ENCODE measurements around the gene HRK. TPM values are rescaled to one million over a fixed set of nuclear protein-coding genes. Genes with fewer than 3 reads are reported as not detected.

Gene HRK
- total RNA-seq, 1 experiment from 2014 or later: 2.6 TPM

DNA sequence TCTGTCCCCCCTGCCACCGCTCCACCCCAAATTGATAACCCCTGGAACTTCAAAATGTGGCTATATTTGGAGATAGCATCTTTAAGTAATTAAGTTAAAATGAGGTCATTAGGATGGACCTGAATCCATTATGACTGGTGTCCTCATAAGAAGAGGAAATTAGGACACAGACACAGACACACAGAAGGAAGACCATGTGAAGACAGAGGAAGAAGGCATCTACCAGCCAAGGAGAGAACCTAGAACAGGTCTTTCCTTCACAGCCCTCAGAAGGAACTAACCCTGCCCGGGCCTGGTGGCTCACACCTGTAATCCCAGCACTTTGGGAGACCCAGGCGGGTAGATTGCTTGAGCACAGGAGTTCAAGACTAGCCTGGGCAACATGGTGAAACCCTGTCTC is 3.6 kb upstream of the HRK start:
- Histone ChIP-seq H3K27me3 (ENCODE audit: insufficient read depth, low read length) (peaks cover 25% of the 10 kb centered on the region), H4K8ac (replicated peaks; ENCODE audit: insufficient read length, low read depth, low read length) (no peak overlapping the region), H3K18ac (ENCODE audit: insufficient read length, low read depth, low read length) (no peak overlapping the region), H4K5ac (ENCODE audit: insufficient read length, low read depth, low read length) (no peak overlapping the region), H3K9me3 (ENCODE audit: control insufficient read depth, low read depth, low read length) (no peaks in the 10 kb centered on the region), H3K14ac (ENCODE audit: insufficient read depth, low read length) (no peak overlapping the region), H2AFZ (ENCODE audit: low read length) (no peak overlapping the region), H3K79me1 (ENCODE audit: insufficient read depth, low read depth, low read length, poor library complexity, severe bottlenecking) (no peaks in the 10 kb centered on the region), H2BK120ac (ENCODE audit: low read depth, low read length, poor library complexity, severe bottlenecking) (no peak overlapping the region), H3K56ac (ENCODE audit: insufficient read length, low read depth, low read length) (no peak overlapping the region), H4K20me1 (ENCODE audit: control insufficient read depth, insufficient read depth, insufficient read length) (no peaks in the 10 kb centered on the region), H2BK12ac (ENCODE audit: insufficient read length, low read depth, low read length) (no peak overlapping the region), H3K4me2 (ENCODE audit: insufficient read depth, insufficient read length, low read length) (no peak overlapping the region), H2BK5ac (ENCODE audit: insufficient read length, low read length) (no peak overlapping the region), H2AK5ac (ENCODE audit: insufficient read length, low read length) (no peak overlapping the region), H3K27ac (ENCODE audit: insufficient read length, low read depth, low read length) (no peak overlapping the region), H3K79me2 (ENCODE audit: insufficient read depth, low read length) (no peaks in the 10 kb centered on the region), H2BK15ac (ENCODE audit: low read depth, low read length) (no peak overlapping the region), H3K23me2 (ENCODE audit: insufficient read length, low read depth, low read length, poor library complexity, severe bottlenecking) (peaks cover 11% of the 10 kb centered on the region), H3K4me1 (ENCODE audit: insufficient read depth, low read length) (no peaks in the 10 kb centered on the region), H3K9ac (ENCODE audit: extremely low read depth, insufficient read length, low read length) (no peak overlapping the region), H3T11ph (ENCODE audit: low read length) (no peak overlapping the region), H3K23ac (ENCODE audit: insufficient read length, low read depth, low read length) (no peak overlapping the region), H2BK20ac (ENCODE audit: low read depth, low read length, poor library complexity, severe bottlenecking) (no peak overlapping the region), H3K4ac (ENCODE audit: low read depth, low read length) (no peak overlapping the region), H4K91ac (ENCODE audit: insufficient read length, low read depth, low read length) (no peak overlapping the region)
- H3K27ac Mint-ChIP-seq: no peak overlapping the region
- TF ChIP-seq, protein P1, sequence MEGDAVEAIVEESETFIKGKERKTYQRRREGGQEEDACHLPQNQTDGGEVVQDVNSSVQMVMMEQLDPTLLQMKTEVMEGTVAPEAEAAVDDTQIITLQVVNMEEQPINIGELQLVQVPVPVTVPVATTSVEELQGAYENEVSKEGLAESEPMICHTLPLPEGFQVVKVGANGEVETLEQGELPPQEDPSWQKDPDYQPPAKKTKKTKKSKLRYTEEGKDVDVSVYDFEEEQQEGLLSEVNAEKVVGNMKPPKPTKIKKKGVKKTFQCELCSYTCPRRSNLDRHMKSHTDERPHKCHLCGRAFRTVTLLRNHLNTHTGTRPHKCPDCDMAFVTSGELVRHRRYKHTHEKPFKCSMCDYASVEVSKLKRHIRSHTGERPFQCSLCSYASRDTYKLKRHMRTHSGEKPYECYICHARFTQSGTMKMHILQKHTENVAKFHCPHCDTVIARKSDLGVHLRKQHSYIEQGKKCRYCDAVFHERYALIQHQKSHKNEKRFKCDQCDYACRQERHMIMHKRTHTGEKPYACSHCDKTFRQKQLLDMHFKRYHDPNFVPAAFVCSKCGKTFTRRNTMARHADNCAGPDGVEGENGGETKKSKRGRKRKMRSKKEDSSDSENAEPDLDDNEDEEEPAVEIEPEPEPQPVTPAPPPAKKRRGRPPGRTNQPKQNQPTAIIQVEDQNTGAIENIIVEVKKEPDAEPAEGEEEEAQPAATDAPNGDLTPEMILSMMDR (conservative IDR thresholded peaks at IDR 0.05): no peak
- no peaks in the 10 kb centered on the region; a peak in 1 of 5 replicates for H3K9me3 Mint-ChIP-seq
- no peak for DNase-seq
- H3K4me3 Mint-ChIP-seq: no peak overlapping the region
- H3K27me3 Mint-ChIP-seq (ENCODE audit: low read depth): peaks cover 81% of the 10 kb centered on the region
- H3K36me3 Mint-ChIP-seq (ENCODE audit: insufficient read depth in 1 of 3, low read depth in 3 of 3): no peaks in the 10 kb centered on the region
- peaks cover 20 to 24% of the 10 kb centered on the region in 2 experiments for H3K4me1 Mint-ChIP-seq
- WGBS (ENCODE audit: extremely low coverage, insufficient read length, low lambda C conversion rate): no CpG with 5 or more reads among the region's 3 CpGs
